ENCODE data around the gene RFLNA. TPM values are rescaled to one million over a fixed set of nuclear protein-coding genes. Genes with fewer than 3 reads are reported as not detected.

RFLNA gene
- total RNA-seq, 2 donors from 2014 or later, result 0.26 TPM; not detected in 1

GRCh38 chr12:124252964-124253363 lies 41.9 kb upstream of the RFLNA start:
- TF ChIP-seq POLR2A (IDR thresholded peaks at IDR 0.05), result no peak
- TF ChIP-seq CTCF (IDR thresholded peaks at IDR 0.05), result no peak
- intact Hi-C loops (cut with DNase I), result no loop called here
- 93 to 94% methylated on average over 6 of the region's 6 CpGs for WGBS, 2 donors

DNA sequence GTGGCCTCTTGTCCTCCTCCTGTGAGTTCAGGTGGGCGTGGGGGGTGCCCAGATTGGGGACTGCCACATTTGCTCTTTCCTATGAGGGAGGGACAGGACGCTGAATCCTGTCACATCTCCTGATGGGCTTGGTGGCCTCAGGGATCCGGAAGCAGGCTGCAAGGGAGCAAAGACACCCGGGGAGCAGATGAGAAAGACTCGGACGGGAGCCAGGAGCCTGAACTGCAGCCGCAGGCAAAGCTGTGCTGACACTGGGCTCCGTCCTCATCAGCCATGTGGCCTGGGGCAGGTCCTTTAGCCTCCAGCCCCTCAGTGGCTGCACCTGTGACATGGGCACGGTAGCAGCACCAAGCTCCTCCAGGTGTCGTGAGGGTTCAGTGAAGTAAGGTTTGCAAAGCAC lies 40.8 kb upstream of the RFLNA start:
- Histone ChIP-seq H3K27ac (no peak overlapping the region), H3K27me3 (no peaks in the 10 kb centered on the region), H3K4me3 (no peak overlapping the region), H3K4me1 (no peaks in the 10 kb centered on the region), H3K36me3 (replicated peaks in 1 of 2; ENCODE audit: insufficient read depth in 1 of 2, low read depth in 2 of 2) (no peaks in the 10 kb centered on the region), H3K9me3 (no peaks in the 10 kb centered on the region)
- 81 to 96% methylated on average over 5 to 10 of the region's 10 CpGs for WGBS, 2 donors
- TF ChIP-seq POLR2A (IDR thresholded peaks at IDR 0.05) (no peak), CTCF (IDR thresholded peaks at IDR 0.05) (no peak)
- DNase-seq (no peak), ATAC-seq (no peak)
- intact Hi-C loops (cut with DNase I), result no loop called here

More at GRCh38 chr12:124252964-124253363, 41.9 kb upstream of the RFLNA start:
- Histone ChIP-seq H3K27ac (no peak overlapping the region), H3K27me3 (no peaks in the 10 kb centered on the region), H3K9me3 (no peaks in the 10 kb centered on the region), H3K4me1 (no peaks in the 10 kb centered on the region), H3K36me3 (replicated peaks in 1 of 2; ENCODE audit: insufficient read depth in 1 of 2, low read depth in 2 of 2) (no peaks in the 10 kb centered on the region), H3K4me3 (no peak overlapping the region)
- no peak for DNase-seq
- ATAC-seq, result no peak

DNA sequence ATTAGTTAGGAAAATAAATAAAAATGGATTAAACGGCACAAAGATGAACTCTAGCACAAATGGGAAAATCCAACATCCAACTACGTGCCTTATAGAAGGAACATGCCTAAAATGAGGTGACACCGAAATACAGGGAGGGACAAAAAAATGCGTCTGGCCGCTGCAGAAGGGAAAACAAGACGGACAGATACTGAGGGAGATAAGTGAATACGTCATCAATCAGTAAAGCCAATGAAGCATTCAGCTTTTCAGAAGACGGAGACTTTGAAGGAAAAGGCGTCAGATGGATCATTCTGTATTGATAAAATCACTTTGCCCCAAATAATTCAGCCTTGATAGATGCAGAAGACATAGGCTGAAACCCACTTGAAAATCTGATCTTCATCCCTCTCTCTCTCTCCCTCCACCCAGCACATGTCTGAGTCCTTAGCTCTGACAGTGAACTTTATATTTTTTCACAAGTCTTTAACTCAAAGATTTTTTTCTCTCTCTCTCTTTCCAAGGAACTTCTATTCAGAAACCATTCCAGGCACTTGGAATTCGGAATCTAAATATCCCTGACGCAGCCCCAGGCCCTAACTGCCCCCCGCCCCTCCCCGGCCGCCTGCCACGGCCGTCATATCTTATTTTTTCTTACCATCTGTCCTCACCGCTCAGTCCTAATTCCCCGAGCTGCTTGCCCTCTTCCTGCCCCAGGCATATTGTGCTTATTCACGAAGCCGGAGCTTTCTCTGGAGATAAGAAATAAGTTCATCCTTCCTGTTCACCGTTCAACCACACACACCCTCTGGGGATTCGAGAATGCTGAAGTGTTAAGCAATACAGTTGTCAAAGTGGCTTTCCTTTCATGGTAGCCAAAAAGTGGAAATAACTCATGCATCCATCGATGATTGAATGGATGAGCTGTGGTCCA lies 35.5 kb upstream of the RFLNA start:
- TF ChIP-seq POLR2A (IDR thresholded peaks at IDR 0.05) (no peak), CTCF (IDR thresholded peaks at IDR 0.05) (no peak)

GRCh38 chr12:124261885-124262284 lies 33.0 kb upstream of the RFLNA start:
- Histone ChIP-seq H3K27ac (no peak overlapping the region), H3K4me1 (no peaks in the 10 kb centered on the region), H3K36me3 (replicated peaks in 1 of 2; ENCODE audit: insufficient read depth in 1 of 2, low read depth in 2 of 2) (no peaks in the 10 kb centered on the region), H3K9me3 (no peaks in the 10 kb centered on the region), H3K27me3 (no peaks in the 10 kb centered on the region), H3K4me3 (no peak overlapping the region)
- 87 to 90% methylated on average over 3 to 12 of the region's 12 CpGs for WGBS, 2 donors
- ATAC-seq (no peak), DNase-seq (no peak)
- TF ChIP-seq POLR2A (IDR thresholded peaks at IDR 0.05), result no peak
- TF ChIP-seq CTCF (IDR thresholded peaks at IDR 0.05), result no peak
- intact Hi-C loops (cut with DNase I), result no loop called here

More for the DNA sequence above, 35.5 kb upstream of the RFLNA start:
- no peaks in the 10 kb centered on the region for H3K27me3 ChIP-seq
- intact Hi-C loops (cut with DNase I), result no loop called here
- 28 to 35% methylated on average over 23 of the region's 23 CpGs for WGBS, 2 donors
- no peak overlapping the region for H3K27ac ChIP-seq
- DNase-seq, result no peak
- H3K36me3 ChIP-seq (replicated peaks in 1 of 2; ENCODE audit: insufficient read depth in 1 of 2, low read depth in 2 of 2), result no peaks in the 10 kb centered on the region
- no peak for ATAC-seq
- H3K4me1 ChIP-seq, result no peaks in the 10 kb centered on the region
- no peak overlapping the region for H3K4me3 ChIP-seq
- H3K9me3 ChIP-seq, result no peaks in the 10 kb centered on the region

All from body of pancreas (tissue), 4 donors.